ENCODE measurements around the gene XRCC6. TPM values are rescaled to one million over a fixed set of nuclear protein-coding genes. Genes with fewer than 3 reads are reported as not detected.
A peak's percentile ranks its signal among the peaks of the same experiment; 100 is the strongest.

The XRCC6 gene
- total and polyA plus RNA-seq, 3 donors from 2014 or later: 290 to 621 (median 317) TPM

- WGBS, 2 donors: 65 to 75% methylated on average over 13 to 16 of the region's 16 CpGs
- H3K4me1 ChIP-seq: peaks cover 8% of the 10 kb centered on the region
- intact Hi-C loops (cut with DNase I; ENCODE audit: low total_unique reads): no loop called here
- DNase-seq: no peak
- H3K27me3 ChIP-seq: no peaks in the 10 kb centered on the region
- peak overlapping the region; percentile 41 to 50 for H3K27ac ChIP-seq
- no peaks in the 10 kb centered on the region for H3K9me3 ChIP-seq
- peak overlapping the region; percentile 47 to 59 for H3K4me3 ChIP-seq
- H3K36me3 ChIP-seq (ENCODE audit: low read depth, missing control alignments): no peaks in the 10 kb centered on the region
- no peak for TF ChIP-seq CTCF (IDR thresholded peaks at IDR 0.05)
- TF ChIP-seq POLR2A (IDR thresholded peaks at IDR 0.05): no peak
Measured at GRCh38 chr22:41700108-41700364, 78.9 kb downstream of the XRCC6 start.

GRCh38 chr22:41702763-41703162, 81.7 kb downstream of the XRCC6 start:
- Histone ChIP-seq H3K4me1 (peaks cover 3% of the 10 kb centered on the region), H3K4me3 (no peak overlapping the region), H3K9me3 (no peaks in the 10 kb centered on the region), H3K27ac (no peak overlapping the region), H3K36me3 (ENCODE audit: low read depth, missing control alignments) (no peaks in the 10 kb centered on the region), H3K27me3 (no peaks in the 10 kb centered on the region)
- no peak for DNase-seq
- intact Hi-C loops (cut with DNase I; ENCODE audit: low total_unique reads): no loop called here
- no peak for TF ChIP-seq POLR2A (IDR thresholded peaks at IDR 0.05)
- TF ChIP-seq CTCF (IDR thresholded peaks at IDR 0.05): no peak
- 92 to 95% methylated on average over 9 of the region's 9 CpGs for WGBS, 2 donors

- Histone ChIP-seq H3K36me3 (ENCODE audit: low read depth, missing control alignments) (no peaks in the 10 kb centered on the region), H3K27me3 (no peaks in the 10 kb centered on the region), H3K4me1 (no peaks in the 10 kb centered on the region), H3K4me3 (no peak overlapping the region), H3K27ac (no peak overlapping the region), H3K9me3 (no peaks in the 10 kb centered on the region)
- TF ChIP-seq POLR2A (IDR thresholded peaks at IDR 0.05) (no peak), CTCF (IDR thresholded peaks at IDR 0.05) (no peak)
- intact Hi-C loops (cut with DNase I; ENCODE audit: low total_unique reads): no loop called here
- WGBS, 2 donors: 90 to 95% methylated on average over 10 of the region's 10 CpGs
- no peak for DNase-seq
Measured at GRCh38 chr22:41709341-41709740, 88.2 kb downstream of the XRCC6 start.

- DNase-seq: no peak
- TF ChIP-seq POLR2A (IDR thresholded peaks at IDR 0.05): no peak
- TF ChIP-seq CTCF (IDR thresholded peaks at IDR 0.05): no peak
- Histone ChIP-seq H3K27ac (no peak overlapping the region), H3K4me3 (no peak overlapping the region), H3K4me1 (no peaks in the 10 kb centered on the region), H3K27me3 (no peaks in the 10 kb centered on the region), H3K36me3 (ENCODE audit: low read depth, missing control alignments) (no peaks in the 10 kb centered on the region), H3K9me3 (no peaks in the 10 kb centered on the region)
- 96 to 98% methylated on average over 9 of the region's 9 CpGs for WGBS, 2 donors
- intact Hi-C loops (cut with DNase I; ENCODE audit: low total_unique reads): no loop called here
Measured at GRCh38 chr22:41713004-41713403, 91.9 kb downstream of the XRCC6 start.

Small RNAs within 50 kb of the gene (small RNA-seq; reads per million reads assigned to genes)
- gene HMGN2P10 (0 reads per million in 2 donors), gene RF00019 (0 reads per million in 2 donors), gene RNU6-476P (0 reads per million in 2 donors)

Other genes with a start within 250 kb of the XRCC6 start
- 10 to 100 TPM; 32.8 to 40.9 TPM for gene TEF, start 239.4 kb upstream of the XRCC6 start, total RNA-seq
- 25.6 TPM for gene TEF, start 239.4 kb upstream of the XRCC6 start, polyA plus RNA-seq (ENCODE audit: insufficient read depth, low read depth, low replicate concordance)
- 10 to 100 TPM; 35.4 to 41.7 TPM for gene TOB2, start 174.5 kb upstream of the XRCC6 start, total RNA-seq
- 32.7 TPM for gene TOB2, start 174.5 kb upstream of the XRCC6 start, polyA plus RNA-seq (ENCODE audit: insufficient read depth, low read depth, low replicate concordance)
- 10 to 100 TPM; 33.7 to 35.1 TPM for gene PHF5A, start 152.6 kb upstream of the XRCC6 start, total RNA-seq
- gene PHF5A, start 152.6 kb upstream of the XRCC6 start, polyA plus RNA-seq (ENCODE audit: insufficient read depth, low read depth, low replicate concordance): 42.8 TPM
- gene ACO2, start 152.2 kb upstream of the XRCC6 start, total RNA-seq: 100 to 1,000 TPM; 133 to 178 TPM
- gene ACO2, start 152.2 kb upstream of the XRCC6 start, polyA plus RNA-seq (ENCODE audit: insufficient read depth, low read depth, low replicate concordance): 113 TPM
- gene POLR3H, start 76.8 kb upstream of the XRCC6 start, total RNA-seq: 10 to 100 TPM; 23.3 to 24.6 TPM
- 38.9 TPM for gene POLR3H, start 76.8 kb upstream of the XRCC6 start, polyA plus RNA-seq (ENCODE audit: insufficient read depth, low read depth, low replicate concordance)
- gene CSDC2, start 60.3 kb upstream of the XRCC6 start, total RNA-seq: 10 to 100 TPM; 76.5 to 87.0 TPM
- gene CSDC2, start 60.3 kb upstream of the XRCC6 start, polyA plus RNA-seq (ENCODE audit: insufficient read depth, low read depth, low replicate concordance): 50.1 TPM
- gene PMM1, start 31.5 kb upstream of the XRCC6 start, total RNA-seq: 10 to 100 TPM; 44.4 to 45.7 TPM
- 82.2 TPM for gene PMM1, start 31.5 kb upstream of the XRCC6 start, polyA plus RNA-seq (ENCODE audit: insufficient read depth, low read depth, low replicate concordance)
- 10 to 100 TPM; 45.3 to 62.6 TPM for gene DESI1, start 252 bp upstream of the XRCC6 start, total RNA-seq
- gene DESI1, start 252 bp upstream of the XRCC6 start, polyA plus RNA-seq (ENCODE audit: insufficient read depth, low read depth, low replicate concordance): 103 TPM
- gene SNU13, start 67.6 kb downstream of the XRCC6 start, total RNA-seq: 100 to 1,000 TPM; 155 to 180 TPM
- 302 TPM for gene SNU13, start 67.6 kb downstream of the XRCC6 start, polyA plus RNA-seq (ENCODE audit: insufficient read depth, low read depth, low replicate concordance)
- gene MEI1, start 78.2 kb downstream of the XRCC6 start, total RNA-seq: 100 to 1,000 TPM in 1 of 2 donors, 10 to 100 TPM in 1; 47.6 to 103 TPM
- 43.5 TPM for gene MEI1, start 78.2 kb downstream of the XRCC6 start, polyA plus RNA-seq (ENCODE audit: insufficient read depth, low read depth, low replicate concordance)
- gene CCDC134, start 179.4 kb downstream of the XRCC6 start, total RNA-seq: 10 to 100 TPM; 12.8 to 20.8 TPM
- gene CCDC134, start 179.4 kb downstream of the XRCC6 start, polyA plus RNA-seq (ENCODE audit: insufficient read depth, low read depth, low replicate concordance): 15.6 TPM
- gene SREBF2, start 211.8 kb downstream of the XRCC6 start, total RNA-seq: 100 to 1,000 TPM in 1 of 2 donors, 10 to 100 TPM in 1; 79.8 to 119 TPM
- 59.7 TPM for gene SREBF2, start 211.8 kb downstream of the XRCC6 start, polyA plus RNA-seq (ENCODE audit: insufficient read depth, low read depth, low replicate concordance)

Measured in testis (tissue), 3 donors.